Measurements from ENCODE around the gene TESK2. TPM values are rescaled to one million over a fixed set of nuclear protein-coding genes. Genes with fewer than 3 reads are reported as not detected.
A peak's percentile ranks its signal among the peaks of the same experiment; 100 is the strongest.
"Not testable (repeated sequence)": the region's sequence is repeated elsewhere in the genome, so short reads cannot be mapped to it uniquely, and the experiment has no call there.

TESK2 gene
- total RNA-seq, 1 experiment from 2014 or later: 2.9 TPM

- DNase-seq (ENCODE audit: low spot score): no peak
Observed at GRCh38 chr1:45473302-45473701, 17.7 kb downstream of the TESK2 start.

- no peak for DNase-seq (ENCODE audit: low spot score)
Observed at GRCh38 chr1:45470306-45470798, 20.6 kb downstream of the TESK2 start.

GRCh38 chr1:45467353-45467752, 23.6 kb downstream of the TESK2 start:
- DNase-seq (ENCODE audit: low spot score): not testable (repeated sequence)

- DNase-seq (ENCODE audit: low spot score): no peak
Observed at GRCh38 chr1:45465277-45465676, 25.7 kb downstream of the TESK2 start.

- DNase-seq (ENCODE audit: low spot score): no peak
Observed at GRCh38 chr1:45458894-45459293, 32.1 kb downstream of the TESK2 start.

- DNase-seq (ENCODE audit: low spot score): no peak
Observed at GRCh38 chr1:45456531-45456930, 34.4 kb downstream of the TESK2 start.

- no peak for DNase-seq (ENCODE audit: low spot score)
Observed at GRCh38 chr1:45455162-45455561, 35.8 kb downstream of the TESK2 start.

- DNase-seq (ENCODE audit: low spot score): no peak
Observed at GRCh38 chr1:45454464-45454863, 36.5 kb downstream of the TESK2 start.

- DNase-seq (ENCODE audit: low spot score): no peak
Observed at GRCh38 chr1:45452503-45452902, 38.5 kb downstream of the TESK2 start.

- DNase-seq (ENCODE audit: low spot score): no peak
Observed at GRCh38 chr1:45448357-45448756, 42.6 kb downstream of the TESK2 start.

GRCh38 chr1:45446950-45447672, 43.9 kb downstream of the TESK2 start:
- no peak for DNase-seq (ENCODE audit: low spot score)

GRCh38 chr1:45446530-45446929, 44.4 kb downstream of the TESK2 start:
- DNase-seq (ENCODE audit: low spot score): no peak

GRCh38 chr1:45444609-45445131, 46.3 kb downstream of the TESK2 start:
- DNase-seq (ENCODE audit: low spot score): peak; percentile 4

- DNase-seq (ENCODE audit: low spot score): no peak
Observed at GRCh38 chr1:45443580-45444446, 47.1 kb downstream of the TESK2 start.

GRCh38 chr1:45442272-45442671, 48.7 kb downstream of the TESK2 start:
- no peak for DNase-seq (ENCODE audit: low spot score)

GRCh38 chr1:45437323-45437722, 53.6 kb downstream of the TESK2 start:
- no peak for DNase-seq (ENCODE audit: low spot score)

GRCh38 chr1:45430490-45430889, 60.5 kb downstream of the TESK2 start:
- DNase-seq (ENCODE audit: low spot score): no peak

- no peak for DNase-seq (ENCODE audit: low spot score)
Observed at GRCh38 chr1:45429561-45430159, 61.3 kb downstream of the TESK2 start.

GRCh38 chr1:45423906-45424678, 66.9 kb downstream of the TESK2 start:
- no peak for DNase-seq (ENCODE audit: low spot score)

GRCh38 chr1:45421935-45422334, 69.0 kb downstream of the TESK2 start:
- no peak for DNase-seq (ENCODE audit: low spot score)

- DNase-seq (ENCODE audit: low spot score): no peak
Observed at GRCh38 chr1:45414746-45415145, 76.2 kb downstream of the TESK2 start.
